DND-41 (cell line): ENCODE results near the gene SLC6A4.

Source experiments
- ATAC-seq: fragments of 200-7000 bp; cut with Tn5 transposase; 3 replicates; pipeline ENCODE4 v1.9.1; 2021; ENCODE audit warnings: low read depth; ENCODE audit not compliant: insufficient read depth
- DNase-seq: peaks from one replicate; pipeline ENCODE4 v3.0.0-alpha.2; 2020
- H2AFZ ChIP-seq: 2 replicates; pipeline ENCODE4 v1.6.0; 2012; ENCODE audit warnings: low read depth, low read length
- H3K27ac ChIP-seq: 2 replicates; pipeline ENCODE4 v1.5.1; 2012; ENCODE audit warnings: low read length, inconsistent platforms
- H3K27me3 ChIP-seq: fragments of 200-600 bp; sonication (generic); 2 replicates; pipeline ENCODE4 v1.6.0; 2012; ENCODE audit warnings: low read length, mild to moderate bottlenecking, inconsistent platforms; ENCODE audit not compliant: insufficient read depth, poor library complexity
- H3K36me3 ChIP-seq: 2 replicates; pipeline ENCODE4 v1.5.1; 2012; ENCODE audit warnings: low read length, inconsistent platforms; ENCODE audit not compliant: insufficient read depth
- H3K4me1 ChIP-seq: 2 replicates; pipeline ENCODE4 v1.5.1; 2012; ENCODE audit warnings: mild to moderate bottlenecking, low read length; ENCODE audit not compliant: insufficient read depth
- H3K4me2 ChIP-seq: 2 replicates; pipeline ENCODE4 v1.6.0; 2012; ENCODE audit warnings: mild to moderate bottlenecking, moderate library complexity, low read length, inconsistent platforms; ENCODE audit not compliant: insufficient read depth
- H3K4me3 ChIP-seq, 2 experiments: fragments of 200-600 bp in 1 of 2; shearing (Covaris generic) in 1 of 2; 2 replicates each; pipeline ENCODE4 v1.5.1; 2012 to 2016; ENCODE audit warnings: inconsistent platforms in 2 of 2, low read length in 2 of 2, mild to moderate bottlenecking in 2 of 2, low read depth in 1 of 2, moderate library complexity in 1 of 2
- H3K79me2 ChIP-seq: 2 replicates; pipeline ENCODE4 v1.6.0; 2012; ENCODE audit warnings: low read length, inconsistent platforms; ENCODE audit not compliant: insufficient read depth
- H3K9ac ChIP-seq: 2 replicates; pipeline ENCODE4 v1.6.0; 2012; ENCODE audit warnings: low read depth, mild to moderate bottlenecking, inconsistent platforms, low read length, moderate library complexity
- H3K9me3 ChIP-seq: 2 replicates; pipeline ENCODE4 v1.5.1; 2012; ENCODE audit warnings: low read length, moderate library complexity, mild to moderate bottlenecking, inconsistent platforms; ENCODE audit not compliant: insufficient read depth, severe bottlenecking
- H4K20me1 ChIP-seq: 2 replicates; pipeline ENCODE4 v1.6.0; 2012; ENCODE audit warnings: low read length; ENCODE audit not compliant: insufficient read depth
- EZH2 ChIP-seq: IDR thresholded peaks from 3 replicates; pipeline ENCODE4 v1.6.1; 2012; ENCODE audit warnings: borderline replicate concordance, low read depth, mild to moderate bottlenecking, moderate library complexity, low read length, inconsistent platforms; ENCODE audit not compliant: severe bottlenecking
- TF ChIP-seq, protein P1 (sequence below): IDR thresholded peaks from 2 replicates; pipeline ENCODE4 v1.5.1; 2012; ENCODE audit warnings: borderline replicate concordance, low read length, moderate library complexity, mild to moderate bottlenecking; ENCODE audit not compliant: poor library complexity, severe bottlenecking; ENCODE audit errors: extremely low read depth

Gene SLC6A4

DNA sequence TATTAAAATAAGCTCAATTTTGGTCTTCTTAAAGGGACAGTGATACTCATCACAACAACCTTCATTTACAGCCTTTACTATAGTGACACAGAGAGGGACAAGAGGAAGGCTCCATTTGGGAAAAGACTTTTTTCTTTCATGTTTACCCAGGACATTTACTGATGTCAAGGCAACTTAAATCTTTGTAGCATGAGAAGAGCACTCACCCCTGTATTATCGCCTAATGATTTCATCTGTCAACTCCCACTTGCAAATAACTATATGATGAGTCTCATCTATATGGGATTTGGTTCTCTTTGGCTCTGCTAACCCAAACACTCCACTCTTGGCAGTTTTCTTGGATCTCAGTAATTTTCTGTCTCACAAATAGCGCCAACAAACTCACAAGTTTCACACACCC is 32.1 kb upstream of the SLC6A4 start:
- Histone ChIP-seq H3K4me1 (no peaks in the 10 kb centered on the region), H3K36me3 (peaks cover 89% of the 10 kb centered on the region), H4K20me1 (no peaks in the 10 kb centered on the region; the same call in 1 of the 2 replicates), H3K4me2 (no peak overlapping the region), H3K9ac (no peak overlapping the region), H3K79me2 (no peaks in the 10 kb centered on the region), H3K4me3 (no peak overlapping the region), H3K27me3 (no peaks in the 10 kb centered on the region), H2AFZ (no peak overlapping the region), H3K9me3 (no peaks in the 10 kb centered on the region), H3K27ac (no peak overlapping the region)
- ATAC-seq (no peak), DNase-seq (no peak)
- TF ChIP-seq, protein P1, sequence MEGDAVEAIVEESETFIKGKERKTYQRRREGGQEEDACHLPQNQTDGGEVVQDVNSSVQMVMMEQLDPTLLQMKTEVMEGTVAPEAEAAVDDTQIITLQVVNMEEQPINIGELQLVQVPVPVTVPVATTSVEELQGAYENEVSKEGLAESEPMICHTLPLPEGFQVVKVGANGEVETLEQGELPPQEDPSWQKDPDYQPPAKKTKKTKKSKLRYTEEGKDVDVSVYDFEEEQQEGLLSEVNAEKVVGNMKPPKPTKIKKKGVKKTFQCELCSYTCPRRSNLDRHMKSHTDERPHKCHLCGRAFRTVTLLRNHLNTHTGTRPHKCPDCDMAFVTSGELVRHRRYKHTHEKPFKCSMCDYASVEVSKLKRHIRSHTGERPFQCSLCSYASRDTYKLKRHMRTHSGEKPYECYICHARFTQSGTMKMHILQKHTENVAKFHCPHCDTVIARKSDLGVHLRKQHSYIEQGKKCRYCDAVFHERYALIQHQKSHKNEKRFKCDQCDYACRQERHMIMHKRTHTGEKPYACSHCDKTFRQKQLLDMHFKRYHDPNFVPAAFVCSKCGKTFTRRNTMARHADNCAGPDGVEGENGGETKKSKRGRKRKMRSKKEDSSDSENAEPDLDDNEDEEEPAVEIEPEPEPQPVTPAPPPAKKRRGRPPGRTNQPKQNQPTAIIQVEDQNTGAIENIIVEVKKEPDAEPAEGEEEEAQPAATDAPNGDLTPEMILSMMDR, result no peak
- no peak for TF ChIP-seq EZH2

DNA sequence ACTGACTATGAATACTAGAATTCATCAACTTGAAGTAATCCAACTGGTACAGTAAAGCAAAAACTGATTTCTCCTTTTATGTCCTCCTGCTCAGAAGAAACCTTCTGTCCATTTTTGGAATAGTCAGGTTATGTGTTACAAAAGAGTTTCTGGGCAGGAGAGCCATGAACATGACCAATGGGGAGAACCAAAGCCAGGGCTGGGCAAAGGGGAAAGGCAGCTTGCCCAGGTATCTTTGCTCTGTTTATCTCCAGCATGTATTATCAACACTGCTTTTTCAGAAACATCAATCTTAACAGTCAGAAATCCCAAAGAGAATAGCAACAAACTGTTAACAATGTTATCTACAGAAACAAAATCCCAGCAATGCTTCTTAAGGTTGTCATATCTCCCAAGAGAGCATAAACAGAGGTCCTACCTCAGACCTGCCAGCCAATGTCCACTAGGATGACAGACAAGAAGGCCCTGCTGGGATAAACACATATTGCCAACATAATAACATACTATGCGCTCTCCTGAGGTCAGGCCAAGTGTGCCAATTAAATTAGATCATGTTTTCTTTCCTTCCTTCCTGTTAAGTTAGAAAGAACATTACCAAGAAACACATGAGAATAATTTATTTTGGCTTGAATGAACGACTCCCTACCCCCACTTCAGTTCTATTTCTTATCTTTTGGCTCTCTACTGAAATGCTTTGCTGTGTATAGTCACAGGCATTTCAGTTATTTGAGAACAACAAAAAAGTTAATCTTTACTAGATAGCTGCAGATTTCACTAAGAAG is 28.2 kb upstream of the SLC6A4 start:
- no peak overlapping the region for H3K27ac ChIP-seq
- TF ChIP-seq, protein P1, result no peak
- no peak for TF ChIP-seq EZH2
- H3K9me3 ChIP-seq, result no peaks in the 10 kb centered on the region
- no peak overlapping the region for H2AFZ ChIP-seq
- DNase-seq, result no peak
- H3K79me2 ChIP-seq, result no peaks in the 10 kb centered on the region
- ATAC-seq, result no peak
- H3K9ac ChIP-seq, result no peak overlapping the region
- no peaks in the 10 kb centered on the region; the same call in 1 of the 2 replicates for H4K20me1 ChIP-seq
- no peak overlapping the region for H3K4me2 ChIP-seq
- H3K4me1 ChIP-seq, result no peaks in the 10 kb centered on the region
- no peak overlapping the region for H3K4me3 ChIP-seq
- no peaks in the 10 kb centered on the region for H3K27me3 ChIP-seq
- peaks cover 87% of the 10 kb centered on the region for H3K36me3 ChIP-seq

DNA sequence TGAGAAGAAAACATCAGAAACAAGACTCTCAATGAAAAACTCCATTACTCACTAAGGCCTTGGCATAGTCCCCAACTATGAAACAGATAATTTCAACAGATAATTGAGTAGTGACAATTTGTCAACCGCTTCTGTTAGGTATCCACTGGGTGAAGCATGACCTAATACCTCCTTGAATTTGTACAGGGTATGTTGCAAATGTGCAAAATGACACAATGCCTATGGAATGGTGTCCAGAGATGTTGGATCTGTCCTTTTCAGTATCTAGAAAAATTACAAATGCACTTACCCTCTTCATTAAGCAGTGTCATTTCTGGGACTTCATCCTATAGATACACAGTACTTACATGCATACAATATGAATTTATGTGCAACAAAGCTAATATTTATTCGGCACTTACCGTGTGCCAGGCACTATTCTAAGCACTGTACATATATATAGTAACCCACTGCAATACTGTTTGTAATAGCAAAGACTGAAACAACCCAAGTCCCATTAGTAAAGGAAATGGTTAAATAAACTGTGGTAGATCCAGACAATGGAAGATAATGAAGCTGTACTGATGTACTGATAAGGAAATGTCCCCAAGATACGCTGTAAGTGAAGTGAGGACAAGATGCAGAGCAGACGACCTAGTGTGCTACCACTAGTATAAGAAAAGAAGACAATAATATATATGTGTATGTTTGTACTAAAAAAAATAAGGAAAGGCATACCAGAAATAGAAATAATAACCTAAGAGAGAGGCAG is 21.4 kb upstream of the SLC6A4 start:
- ATAC-seq (no peak), DNase-seq (no peak)
- no peaks in the 10 kb centered on the region for H3K79me2 ChIP-seq
- H3K36me3 ChIP-seq, result peaks cover 68% of the 10 kb centered on the region
- no peak overlapping the region for H3K9ac ChIP-seq
- no peaks in the 10 kb centered on the region for H3K9me3 ChIP-seq
- TF ChIP-seq EZH2, result no peak
- TF ChIP-seq, protein P1, result no peak
- no peak overlapping the region for H3K4me2 ChIP-seq
- H3K27ac ChIP-seq, result no peak overlapping the region
- H2AFZ ChIP-seq, result no peak overlapping the region
- H3K27me3 ChIP-seq, result no peaks in the 10 kb centered on the region
- no peaks in the 10 kb centered on the region for H3K4me1 ChIP-seq
- no peak overlapping the region for H3K4me3 ChIP-seq
- H4K20me1 ChIP-seq, result no peaks in the 10 kb centered on the region
